Islet precursor cell (in vitro differentiated cells): ENCODE results near the gene SCN1B.
"Not testable (repeated sequence)": the region's sequence is repeated elsewhere in the genome, so short reads cannot be mapped to it uniquely, and the experiment has no call there.

ENCODE experiments used
- DNase-seq: peaks from one replicate; pipeline ENCODE4 v3.0.0-alpha.2; 2018

Gene SCN1B

GRCh38 chr19:35039881-35040825 is 9.9 kb downstream of the SCN1B start:
- DNase-seq, result peak; percentile 47

DNA sequence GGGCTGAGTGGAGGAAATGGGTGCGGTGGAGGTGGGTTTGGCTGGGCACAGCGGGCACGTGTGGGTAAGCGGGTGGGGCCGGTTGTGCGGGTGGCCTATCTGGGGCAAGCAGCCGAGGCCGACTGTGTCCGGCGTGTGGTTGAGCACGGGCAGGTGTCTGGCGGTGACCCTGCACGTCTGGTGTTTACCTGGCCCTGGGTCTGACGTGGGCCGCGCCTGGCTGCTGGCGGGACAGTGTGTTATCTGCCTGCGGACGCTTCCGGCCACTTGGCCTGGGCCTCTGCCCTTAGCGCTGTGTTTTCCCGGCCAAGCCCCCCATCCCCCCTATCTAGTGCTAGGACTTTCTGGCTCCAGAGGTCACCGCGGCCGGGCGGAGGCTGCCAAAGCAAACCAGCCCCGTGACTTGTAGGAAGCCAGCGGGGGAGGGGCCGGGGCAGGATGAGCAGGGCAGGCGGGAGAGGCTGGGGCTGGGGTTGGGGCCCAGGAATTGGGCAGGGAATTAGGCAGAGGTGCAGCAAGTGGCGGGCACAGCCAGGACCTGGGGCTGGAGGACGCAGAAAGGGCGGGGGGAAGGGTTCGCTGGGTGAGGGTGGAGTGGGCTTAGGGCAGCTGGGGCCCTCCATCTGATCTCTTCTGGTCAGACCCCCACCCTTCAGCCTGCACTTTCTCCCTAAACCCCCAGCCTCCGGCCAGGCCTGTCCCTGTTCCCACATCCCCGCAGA is 10.7 kb downstream of the SCN1B start:
- DNase-seq, result peak; percentile 89

DNA sequence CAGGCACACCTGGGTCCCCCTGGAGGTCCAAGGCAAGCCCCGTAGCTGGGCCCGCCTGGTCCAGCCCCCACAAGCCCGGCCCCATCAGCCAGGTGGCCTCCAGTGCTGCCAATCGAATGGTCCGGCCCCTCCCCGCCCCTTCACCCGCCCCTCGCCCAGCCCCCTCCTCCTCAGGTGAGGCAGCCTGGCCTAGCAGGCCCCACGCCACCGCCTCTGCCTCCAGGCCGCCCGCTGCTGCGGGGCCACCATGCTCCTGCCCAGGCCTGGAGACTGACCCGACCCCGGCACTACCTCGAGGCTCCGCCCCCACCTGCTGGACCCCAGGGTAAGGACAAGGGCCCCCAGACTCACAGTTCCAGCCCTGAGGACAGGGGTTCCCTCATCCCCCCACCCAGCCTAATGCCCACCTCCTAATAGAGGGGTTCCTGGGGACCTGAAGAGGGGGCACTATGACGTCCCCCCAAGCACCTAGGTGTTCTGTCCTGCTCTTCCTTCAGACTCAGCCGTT is 11.3 kb downstream of the SCN1B start, which contains the start of gene HPN:
HPN (plus strand) TSS at position 174 of the 508 bp plus-strand sequence. CDS start 786 bp downstream, outside the sequence.
- DNase-seq, result peak; percentile 93

- DNase-seq, result no peak
Measured at GRCh38 chr19:35042056-35042730, 11.9 kb downstream of the SCN1B start.

- DNase-seq, result no peak
Measured at GRCh38 chr19:35042954-35043604, 12.8 kb downstream of the SCN1B start.

DNA sequence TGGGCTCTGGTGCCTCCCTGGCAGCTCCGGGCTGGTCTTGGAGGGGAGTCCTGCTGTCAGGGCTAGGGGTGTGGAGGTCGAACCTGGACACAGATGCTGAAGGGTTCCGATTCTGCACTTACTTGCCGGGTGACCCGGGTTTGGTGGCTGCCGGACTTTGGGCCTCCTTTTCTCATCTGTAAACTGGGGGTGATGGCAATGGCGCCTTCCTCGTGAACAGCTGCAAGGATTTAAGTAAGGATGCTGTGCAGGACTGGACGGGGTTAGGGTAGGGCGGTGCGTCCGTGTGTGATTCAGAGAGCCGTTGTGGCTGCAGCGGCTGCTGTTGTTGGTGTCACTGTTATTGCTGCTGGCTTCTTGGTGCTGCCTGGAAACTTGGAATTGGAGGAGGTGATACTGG is 13.6 kb downstream of the SCN1B start:
- DNase-seq, result peak; percentile 58

DNA sequence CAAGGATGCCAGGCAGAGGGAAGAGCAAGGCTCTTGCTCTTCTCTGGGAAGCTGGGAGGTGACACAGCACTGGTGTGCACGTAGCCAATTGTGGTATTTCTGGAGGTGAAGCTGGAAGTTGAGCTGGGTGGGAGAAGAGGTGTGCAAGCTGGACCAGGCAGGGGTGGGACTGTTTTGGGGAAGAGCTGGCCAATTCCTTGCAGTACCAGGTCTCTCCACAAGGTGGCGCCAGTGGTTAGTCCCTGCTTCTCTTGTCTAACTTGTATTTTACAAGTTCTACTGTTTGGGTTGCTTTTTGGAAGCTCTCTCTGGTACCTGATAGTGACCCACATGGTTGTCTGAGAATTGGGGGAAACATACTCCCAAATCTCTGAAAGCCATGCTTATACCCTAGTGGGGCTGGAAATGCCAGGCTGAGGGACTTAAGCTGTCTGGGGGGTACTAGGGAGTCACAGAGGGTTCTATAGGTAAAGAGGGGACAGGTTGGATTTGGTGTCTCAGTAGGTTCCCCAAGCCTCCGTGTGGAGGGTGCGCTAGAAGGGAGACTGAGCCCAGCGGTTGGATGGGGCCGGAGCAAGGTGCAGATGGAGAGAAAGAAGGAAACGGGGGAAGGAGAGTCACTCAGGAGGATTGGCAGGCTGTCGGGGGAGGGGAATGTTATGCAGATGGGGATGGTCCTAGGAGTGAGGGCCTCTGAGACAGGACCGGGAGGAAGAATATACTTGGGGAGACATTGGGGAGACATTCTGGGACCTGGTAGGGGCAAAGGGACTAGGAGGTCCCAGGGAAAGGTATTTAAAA is 14.2 kb downstream of the SCN1B start:
- DNase-seq, result peak; percentile 76

DNA sequence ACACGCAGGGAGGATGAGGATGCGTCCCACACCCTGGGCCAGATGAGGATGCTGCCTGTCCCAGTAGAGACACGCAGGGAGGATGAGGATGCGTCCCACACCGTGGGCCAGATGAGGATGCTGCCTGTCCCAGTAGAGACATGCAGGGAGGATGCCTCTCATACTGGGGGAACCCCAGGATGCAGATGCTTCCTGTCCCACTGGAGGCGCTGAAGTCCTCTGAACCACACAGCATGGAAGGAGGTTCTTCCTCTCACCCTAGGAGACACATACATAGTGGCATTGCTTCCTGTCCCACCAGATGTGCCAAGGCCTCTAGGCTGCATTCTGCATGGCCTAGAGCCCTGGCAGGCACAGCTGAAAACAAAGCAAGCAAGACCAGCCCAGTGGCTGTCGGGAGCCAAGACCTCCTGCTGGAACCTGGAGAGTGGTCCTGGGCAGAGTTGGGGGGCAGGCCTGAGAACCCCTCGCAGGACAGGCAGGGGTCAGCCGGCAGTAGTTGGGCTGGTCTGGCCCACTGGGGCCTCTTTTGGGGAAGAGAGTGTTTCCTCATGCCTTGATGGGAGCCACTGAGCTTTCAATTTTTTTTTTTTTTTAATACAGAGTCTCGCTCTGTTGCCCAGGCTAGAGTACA is 15.5 kb downstream of the SCN1B start:
- peak; percentile 61 for DNase-seq

DNA sequence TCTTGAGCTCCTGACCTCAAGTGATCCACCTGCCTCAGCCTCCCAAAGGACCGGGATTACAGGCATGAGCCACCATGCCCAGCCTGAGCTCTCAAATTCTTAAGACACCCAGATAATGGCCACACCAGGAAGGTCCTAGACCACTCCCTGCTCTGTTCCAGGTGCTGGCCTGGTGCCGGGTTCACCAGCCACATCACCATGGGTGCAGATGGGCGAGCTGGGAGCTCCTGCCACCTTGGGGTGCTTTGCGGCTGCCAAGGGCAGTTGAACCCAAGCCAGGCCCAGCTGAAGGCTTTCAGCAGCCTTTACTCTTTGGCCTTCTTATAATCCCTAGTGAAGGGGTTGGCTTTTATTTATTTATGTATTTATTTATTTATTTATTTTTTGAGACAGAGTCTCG is 16.2 kb downstream of the SCN1B start:
- no peak for DNase-seq

DNA sequence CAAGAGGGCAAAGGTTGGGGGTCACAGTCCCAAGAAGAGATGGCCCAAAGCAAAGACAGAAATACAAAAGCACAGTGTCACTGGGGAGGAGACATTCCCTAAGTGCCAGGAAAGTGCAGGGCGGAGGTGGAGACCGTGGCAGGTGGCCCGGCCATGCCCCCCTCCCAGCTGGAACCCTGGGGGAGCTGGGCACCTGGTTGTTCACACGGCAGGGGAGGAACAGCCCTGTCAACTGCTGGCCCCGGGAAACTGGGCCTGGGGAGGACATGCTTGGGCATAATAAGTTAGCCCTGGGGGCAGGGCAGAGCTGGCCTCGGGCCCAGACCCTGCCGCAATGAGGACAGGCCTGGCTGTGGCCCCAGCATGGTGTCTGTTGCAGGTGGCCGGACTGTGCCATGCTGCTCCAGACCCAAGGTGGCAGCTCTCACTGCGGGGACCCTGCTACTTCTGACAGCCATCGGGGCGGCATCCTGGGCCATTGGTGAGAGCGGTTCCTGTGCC is 18.7 kb downstream of the SCN1B start:
- no peak for DNase-seq

DNA sequence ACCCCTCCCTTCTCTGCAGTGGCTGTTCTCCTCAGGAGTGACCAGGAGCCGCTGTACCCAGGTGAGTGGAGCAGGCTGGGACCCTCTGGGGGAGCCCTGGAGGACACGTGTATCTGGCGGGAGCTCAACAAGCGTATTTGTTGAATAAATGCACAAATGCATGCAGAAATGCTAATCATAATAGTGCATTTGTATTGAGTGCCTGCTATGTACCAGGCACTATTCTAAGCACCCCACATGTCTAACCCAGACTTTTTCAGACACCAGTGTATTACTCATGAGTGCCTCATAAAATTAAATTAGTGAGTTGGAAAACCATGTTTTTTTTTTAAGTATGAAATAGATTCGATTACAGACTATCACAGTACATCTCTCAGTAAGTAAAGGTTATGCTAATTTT is 19.2 kb downstream of the SCN1B start:
- no peak for DNase-seq

DNA sequence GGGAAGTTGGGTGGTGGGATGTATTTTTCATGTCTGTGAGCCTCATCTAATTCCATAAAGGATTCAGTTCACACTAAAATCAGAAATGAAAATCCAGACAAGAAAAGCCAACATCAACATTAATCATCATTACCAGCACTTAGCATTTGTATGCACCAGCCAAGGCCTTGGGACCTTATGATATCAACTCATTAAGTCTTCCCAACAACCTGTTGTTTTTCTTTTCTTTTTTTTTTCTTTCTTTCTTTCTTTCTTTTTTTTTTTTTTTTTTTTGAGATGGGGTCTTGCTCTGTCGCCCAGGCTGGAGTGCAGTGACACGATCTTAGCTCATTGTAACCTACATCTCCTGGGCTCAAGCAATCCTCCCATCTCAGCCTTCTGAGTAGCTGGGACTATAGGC is 20.4 kb downstream of the SCN1B start:
- not testable (repeated sequence) for DNase-seq

- not testable (repeated sequence) for DNase-seq
Measured at GRCh38 chr19:35051268-35051667, 21.0 kb downstream of the SCN1B start.

DNA sequence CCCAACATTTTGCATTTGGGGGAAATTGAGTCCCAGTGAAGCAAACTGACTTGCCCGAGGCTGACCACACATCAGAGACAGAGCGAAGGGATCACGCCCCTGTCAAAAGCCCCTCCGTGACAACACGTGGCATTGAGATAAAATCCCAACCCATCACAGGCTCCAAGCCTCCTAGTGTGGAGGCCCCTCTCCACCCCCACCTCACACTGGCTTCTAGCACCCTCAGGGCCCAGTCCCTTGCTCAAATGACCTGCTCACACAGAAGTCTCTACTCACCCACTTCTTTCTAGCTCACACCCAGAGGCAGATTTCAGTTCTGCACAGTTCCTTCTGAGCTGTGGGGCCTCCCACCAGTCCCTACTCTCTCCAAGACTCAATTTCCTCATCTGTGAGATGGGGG is 21.5 kb downstream of the SCN1B start:
- DNase-seq, result no peak

DNA sequence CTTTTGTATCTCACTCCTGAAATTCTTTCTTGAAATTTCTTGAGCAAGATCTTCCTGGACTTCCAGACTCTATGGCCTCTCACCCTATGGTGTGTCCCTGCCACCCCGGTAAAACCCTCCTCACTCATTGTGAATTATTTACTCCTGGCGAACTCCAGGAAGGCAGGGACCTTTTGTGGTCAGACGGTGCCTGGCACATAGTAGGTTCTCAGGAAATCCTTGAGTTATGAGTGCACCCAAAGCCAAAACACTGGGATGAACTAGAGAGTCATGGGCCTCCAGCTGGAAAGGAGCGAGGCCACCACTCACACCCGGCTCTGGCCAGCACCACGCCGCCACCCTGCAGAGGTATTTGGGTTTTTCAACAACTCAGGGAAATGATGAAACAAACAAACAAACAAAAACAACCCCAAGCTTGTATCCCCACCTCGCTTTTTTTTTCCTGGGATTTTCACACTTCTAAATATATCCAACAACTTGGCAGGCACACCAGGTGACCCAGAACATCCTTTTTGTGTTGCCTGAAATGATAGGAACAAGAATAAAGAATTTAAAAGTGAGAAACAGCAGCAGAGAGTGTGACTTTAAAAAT is 22.4 kb downstream of the SCN1B start:
- DNase-seq, result no peak

DNA sequence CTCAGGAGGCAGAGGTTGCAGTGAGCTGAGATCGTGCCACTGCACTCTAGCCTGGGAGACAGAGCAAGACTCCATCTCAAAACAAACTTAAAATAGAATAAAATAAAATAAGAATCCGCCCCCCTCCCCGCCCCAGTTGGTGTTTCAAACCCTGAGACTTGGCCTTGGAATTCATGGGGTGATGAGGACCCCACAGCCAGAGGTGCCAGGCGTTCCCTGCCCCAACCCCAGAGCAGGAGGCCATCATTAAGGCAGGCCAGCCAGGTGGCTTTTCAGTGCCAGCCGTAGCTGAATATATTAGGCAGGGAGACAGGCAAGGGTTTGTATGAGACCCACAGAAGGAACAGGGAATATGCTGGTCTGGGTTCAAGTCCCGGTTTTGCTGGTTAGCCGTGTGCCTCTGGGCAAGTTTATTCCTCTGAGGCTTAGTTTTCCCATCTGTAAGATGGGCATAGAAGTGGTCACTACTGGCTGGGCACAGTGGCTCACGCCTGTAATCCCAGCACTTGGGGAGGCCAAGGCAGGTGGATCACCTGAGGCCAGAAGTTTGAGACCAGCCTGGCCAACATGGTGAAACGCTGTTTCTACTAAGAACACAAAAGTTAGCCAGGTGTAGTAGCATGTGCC is 23.5 kb downstream of the SCN1B start:
- no peak for DNase-seq

DNA sequence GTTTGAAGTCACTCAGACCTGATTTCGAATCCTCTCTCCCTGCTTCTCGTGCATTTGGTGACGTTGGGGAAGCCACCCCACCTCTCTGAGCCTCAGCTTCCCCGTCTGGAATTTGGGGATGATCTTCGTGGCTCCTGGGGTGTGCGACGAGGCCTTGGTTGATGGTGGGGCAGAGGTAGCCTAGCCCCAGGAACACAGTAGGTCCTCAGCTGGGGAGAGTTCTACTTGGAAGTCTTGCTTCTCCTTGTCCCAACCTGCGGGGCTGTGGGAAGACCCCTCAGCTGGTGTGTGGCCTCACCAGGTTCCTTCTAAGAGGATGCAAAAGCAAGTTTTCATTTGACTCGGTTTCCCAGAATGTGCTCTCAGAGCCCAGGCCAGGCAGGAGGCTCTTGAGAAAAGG is 24.4 kb downstream of the SCN1B start:
- no peak for DNase-seq

DNA sequence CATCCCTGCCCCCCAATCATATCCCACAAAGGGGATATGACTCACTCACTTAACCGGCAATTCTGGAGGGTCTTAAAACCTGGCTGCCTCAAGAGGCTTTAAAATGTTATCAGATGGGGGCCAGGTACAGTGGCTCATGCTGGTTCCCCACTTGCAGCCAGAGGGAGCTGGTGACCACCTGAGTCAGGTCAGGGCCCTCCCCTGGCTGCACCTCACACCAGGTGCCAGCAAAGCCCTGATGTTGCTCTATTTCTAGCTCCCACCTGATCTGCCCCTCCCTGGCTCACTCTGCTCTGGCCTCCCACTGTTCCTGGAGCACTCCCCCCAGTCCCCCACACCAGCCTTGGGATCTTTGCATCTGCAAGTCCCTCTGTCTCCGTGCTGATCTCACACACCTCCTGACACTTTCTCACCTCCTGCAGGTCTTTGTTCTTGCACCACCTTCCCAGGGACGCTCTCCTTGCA is 25.5 kb downstream of the SCN1B start:
- peak; percentile 82 for DNase-seq

- DNase-seq, result no peak
Measured at GRCh38 chr19:35056513-35057063, 26.3 kb downstream of the SCN1B start.

GRCh38 chr19:35058370-35058769 is 28.1 kb downstream of the SCN1B start:
- no peak for DNase-seq
